T-helper 1 cell (primary cell): ENCODE measurements around the gene GNPTG.

Experiments used
- DNase-seq, 5 donors: peaks; one replicate each; pipeline ENCODE4 v3.0.0-alpha.2; 2012 to 2020
- total RNA-seq, 4 donors: gene quantifications; one replicate each; lab custom pipeline; 2026; lab: John Stamatoyannopoulos, UW

The GNPTG gene
- total RNA-seq = 25.0 to 36.9 (median 28.4) reads per million in 4 donors

DNA sequence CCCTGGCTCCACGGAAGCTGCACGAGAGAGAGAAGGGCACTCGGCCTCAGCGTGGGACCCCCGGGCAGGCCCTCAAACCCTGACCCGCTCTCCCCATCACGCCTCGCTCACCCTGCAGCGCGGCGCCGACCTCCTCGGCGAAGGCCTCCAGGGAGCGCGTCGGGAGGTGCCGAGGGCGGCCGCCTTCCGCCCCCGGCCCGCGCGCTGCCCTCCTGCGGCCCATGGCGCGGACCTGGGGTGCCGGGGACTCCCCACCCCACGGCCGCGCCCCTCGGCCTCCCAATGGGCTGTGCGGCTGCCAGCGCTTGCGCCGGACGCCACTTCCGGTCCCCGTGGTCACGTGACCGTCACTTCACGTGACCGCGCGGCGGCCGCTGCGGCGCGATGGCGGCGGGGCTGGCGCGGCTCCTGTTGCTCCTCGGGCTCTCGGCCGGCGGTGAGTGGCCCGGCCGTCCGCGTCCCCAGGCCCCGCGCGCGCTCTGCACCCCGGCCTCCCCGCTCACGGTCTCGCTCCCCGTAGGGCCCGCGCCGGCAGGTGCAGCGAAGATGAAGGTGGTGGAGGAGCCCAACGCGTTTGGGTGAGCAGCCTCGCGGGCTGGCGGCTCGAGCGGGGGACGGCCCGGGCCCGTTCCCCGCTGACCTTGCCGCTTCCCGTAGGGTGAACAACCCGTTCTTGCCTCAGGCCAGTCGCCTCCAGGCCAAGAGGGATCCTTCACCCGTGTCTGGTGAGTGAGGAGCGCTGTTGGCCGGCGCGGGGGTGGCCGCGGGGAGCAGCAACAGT, at the start of gene GNPTG, which contains the start of gene TSR3:
TSS of gene GNPTG (plus strand) at position 350 of the 781 bp plus-strand sequence. CDS start at position 385, 35 bp downstream.
TSS of gene TSR3 (minus strand) at position 297 of the 781 bp plus-strand sequence. CDS start at position 223, 74 bp downstream.
- DNase-seq = peak; percentile 74 to 89 (median 77)

DNA sequence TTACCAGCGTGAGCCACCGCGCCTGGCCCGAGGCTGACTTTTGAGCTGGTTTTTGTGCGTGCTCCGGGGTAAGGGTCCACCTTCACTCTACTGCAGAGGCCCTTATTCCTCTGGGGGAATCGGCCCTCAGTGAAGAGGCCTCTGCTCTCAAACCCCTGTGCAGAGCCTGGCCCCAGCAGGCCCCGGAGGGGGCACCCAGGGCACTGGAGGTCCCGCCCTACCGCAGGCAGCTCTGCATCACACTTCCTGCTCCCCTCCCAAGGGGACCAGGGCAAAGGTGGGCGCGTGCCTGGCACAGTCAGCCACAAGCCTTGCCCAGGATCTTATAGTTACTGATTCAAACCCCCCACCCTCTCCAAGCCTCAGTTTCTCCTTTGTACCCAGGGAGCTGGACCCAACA, 45.9 kb upstream of the GNPTG start:
- DNase-seq = no peak

DNA sequence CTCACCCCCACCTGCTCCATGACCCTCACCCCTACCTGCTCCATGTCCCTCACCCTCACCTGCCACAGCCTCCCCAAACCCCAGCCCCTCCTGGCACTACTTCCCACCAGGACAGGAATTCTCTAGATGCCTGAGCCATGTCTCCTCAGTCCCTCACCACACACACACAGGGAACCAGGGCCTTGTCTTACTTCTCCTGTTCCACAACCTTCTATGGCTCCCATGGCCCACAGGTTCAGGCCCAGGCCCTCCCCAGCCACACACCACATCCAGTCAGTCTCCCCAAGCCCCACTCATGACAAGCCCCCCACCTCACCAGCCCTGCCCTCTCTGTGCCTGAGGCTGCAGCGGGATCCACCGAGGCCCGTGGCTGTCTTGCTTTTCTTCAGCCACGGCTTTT, 45.4 kb upstream of the GNPTG start:
- DNase-seq = no peak

DNA sequence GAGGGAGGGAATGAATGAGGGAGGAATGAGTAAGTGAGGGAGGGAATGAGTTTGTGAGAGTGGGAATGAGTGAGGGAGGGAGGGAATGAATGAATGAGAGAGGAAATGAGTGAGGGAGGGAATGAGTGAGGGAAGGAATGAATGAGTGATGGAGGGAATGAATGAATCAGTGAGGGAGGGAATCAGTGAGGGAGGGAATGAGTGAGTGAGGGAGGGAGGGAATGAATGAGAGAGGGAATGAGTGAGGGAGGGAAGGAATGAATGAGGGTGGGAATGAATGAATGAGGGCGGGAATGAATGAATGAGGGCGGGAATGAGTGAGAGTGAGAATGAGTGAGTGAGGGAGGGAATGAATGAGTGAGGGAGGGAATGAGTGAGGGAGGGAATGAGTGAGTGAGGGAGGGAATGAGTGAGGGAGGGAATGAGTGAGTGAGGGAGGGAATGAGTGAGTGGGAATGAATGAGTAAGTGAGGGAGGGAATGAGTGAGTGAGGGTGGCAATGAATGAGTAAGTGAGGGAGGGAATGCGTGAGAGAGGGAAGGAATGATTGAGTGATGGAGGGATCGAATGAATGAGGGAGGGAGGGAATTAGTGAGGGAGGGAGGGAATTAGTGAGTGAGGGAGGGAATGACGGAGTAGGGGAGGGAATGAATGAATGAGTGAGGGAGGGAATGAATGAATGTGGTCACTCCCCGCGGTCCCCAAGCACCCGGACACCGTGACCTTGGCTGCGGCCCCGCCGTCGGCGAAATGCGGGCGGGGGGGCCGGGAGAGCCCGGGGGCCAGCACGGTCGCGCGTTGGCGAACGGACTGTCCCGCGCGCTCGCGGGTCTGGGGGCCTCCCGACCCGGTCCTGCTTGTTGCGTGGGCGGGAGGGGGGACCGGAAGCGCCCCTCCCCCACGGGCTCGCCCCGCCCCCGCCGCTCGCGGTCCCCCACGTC, 43.4 kb upstream of the GNPTG start:
- no peak for DNase-seq

DNA sequence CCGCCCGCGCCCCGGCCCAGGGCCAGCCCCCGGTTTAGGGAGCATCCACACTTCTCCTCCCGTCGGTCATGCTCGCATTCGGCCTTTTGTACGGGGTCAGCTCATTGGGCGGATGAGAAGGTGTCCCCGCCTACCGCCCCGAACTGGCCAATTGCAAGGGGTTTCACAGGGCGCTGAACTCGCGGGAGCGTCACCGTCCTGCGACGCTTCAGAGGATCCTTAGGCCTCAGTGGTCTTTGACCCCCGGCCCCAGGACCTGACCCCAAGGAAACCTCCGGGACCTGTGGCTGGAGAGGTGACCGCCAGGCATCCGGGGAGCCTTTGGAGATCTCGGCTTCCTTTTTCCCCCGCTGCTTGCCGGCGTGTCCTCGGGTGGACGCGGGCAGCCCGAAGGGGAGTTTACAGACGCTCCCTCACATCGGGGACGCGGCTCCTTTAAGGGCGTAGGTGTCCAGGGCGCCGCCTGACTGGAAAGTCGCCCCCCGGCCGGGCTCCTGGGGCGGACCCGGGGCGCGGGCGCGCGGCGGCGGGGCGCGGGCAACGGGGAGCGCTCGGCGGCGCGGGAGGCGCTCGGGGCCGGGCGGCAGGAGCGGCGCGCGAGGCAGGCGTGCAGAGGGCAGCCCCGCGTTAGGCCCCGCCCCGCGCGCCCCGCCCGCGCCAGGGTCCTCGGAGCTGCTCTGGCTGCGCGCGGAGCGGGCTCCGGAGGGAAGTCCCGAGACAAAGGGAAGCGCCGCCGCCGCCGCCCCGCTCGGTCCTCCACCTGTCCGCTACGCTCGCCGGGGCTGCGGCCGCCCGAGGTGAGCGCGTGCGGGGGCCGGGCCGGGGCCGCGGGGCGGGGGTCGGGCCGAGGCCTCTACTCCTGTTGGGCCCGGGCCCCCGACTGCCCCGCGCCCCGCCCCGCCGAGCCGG, 42.5 kb upstream of the GNPTG start, which contains the start of gene UBE2I:
TSS of gene UBE2I (plus strand) at position 660 of the 909 bp plus-strand sequence. CDS start 4,395 bp downstream, outside the sequence.
- peak; percentile 90 to 97 (median 93) for DNase-seq

DNA sequence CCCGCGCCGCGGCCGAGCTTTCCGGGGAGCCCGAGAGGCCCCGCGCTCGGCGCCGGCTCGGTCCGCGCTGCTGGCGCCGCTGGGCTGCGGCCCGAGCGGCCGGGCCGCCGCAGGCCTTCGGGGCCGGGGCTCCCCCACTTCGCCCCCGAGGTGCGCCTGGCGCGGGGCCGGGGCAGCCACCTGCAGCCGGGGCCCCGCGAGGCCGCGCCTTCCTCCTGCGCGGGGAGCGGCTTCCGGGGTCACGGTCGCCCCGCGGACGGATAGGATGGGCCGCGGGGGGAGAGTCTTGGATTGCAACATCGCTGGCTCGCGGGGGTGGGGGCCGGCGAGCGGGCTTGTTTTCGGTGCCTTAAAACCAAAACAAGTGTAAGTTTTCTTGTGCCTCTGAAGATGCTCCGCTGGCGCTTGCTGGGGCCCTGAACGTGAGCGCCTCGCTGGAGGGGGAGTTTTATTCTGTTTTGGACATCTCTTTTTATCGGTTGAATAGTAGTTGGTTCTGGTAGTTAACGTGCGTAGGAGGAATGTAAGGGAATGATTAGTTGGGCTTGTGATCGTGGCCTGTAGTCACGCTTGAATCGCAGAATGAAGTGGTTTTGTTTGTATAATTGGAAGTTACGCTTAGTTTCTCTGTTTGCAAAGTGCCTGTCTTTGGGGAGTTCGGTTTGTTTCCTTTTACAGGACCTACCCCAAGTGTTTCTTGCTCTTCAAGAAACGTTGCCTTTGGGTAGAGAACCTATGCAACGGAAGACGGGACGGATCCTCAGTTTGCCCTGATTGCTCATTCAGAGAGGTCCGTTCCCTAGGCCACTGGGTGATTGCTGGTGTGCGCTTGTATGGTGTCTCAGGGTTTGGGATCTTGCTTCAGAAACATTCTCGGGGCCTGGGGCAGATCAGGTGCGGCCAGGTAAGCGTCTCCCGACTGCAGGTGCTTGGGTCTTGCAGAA, 41.6 kb upstream of the GNPTG start:
- DNase-seq = peak; percentile 41 to 62 (median 50)

DNA sequence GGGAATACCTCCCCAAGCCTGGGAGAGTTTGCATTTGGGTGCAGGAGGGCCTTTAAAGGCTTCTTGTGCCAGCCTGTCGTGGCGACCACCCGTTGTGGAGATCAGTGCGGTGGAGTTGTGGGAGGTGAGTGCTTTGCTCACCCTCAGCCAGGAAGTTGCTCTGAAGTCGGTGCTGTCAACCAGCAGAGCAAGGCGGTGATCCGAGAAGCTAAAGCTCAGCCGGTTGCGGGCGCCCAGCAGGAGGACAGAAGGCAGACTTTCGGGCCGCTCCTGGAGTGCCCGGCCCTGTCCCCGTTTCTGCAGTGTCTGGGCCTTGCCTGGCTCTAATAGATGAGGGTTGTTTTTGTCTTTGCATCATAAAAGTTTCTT, 40.9 kb upstream of the GNPTG start:
- peak in 2 of 5 donors; percentile 22 to 37 for DNase-seq

DNA sequence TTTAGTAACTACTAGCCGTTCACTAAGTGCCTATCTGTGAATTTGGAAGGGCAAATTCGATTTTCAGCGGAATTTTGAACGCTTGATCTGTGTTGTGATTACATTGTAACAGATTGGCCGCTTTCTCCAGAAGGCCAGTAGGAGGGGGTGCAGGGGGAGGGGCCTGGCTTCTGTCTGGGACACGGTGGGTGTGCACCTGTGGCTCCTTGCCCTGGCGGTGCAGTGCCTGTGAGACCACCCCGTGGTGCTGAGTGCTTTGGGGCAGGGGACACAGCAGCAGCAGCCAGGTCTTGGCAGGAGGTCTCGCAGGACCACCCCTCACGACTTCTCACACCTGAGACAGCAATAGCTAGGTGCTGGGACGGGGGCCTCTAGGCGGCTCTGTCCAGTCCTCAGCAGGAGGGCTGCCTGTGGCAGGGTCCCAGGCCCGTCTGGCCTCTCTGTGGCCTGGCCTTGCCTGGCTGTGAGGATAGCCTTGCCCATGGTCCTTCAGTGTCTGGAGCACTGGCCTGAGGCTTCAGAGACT, 40.5 kb upstream of the GNPTG start:
- no peak for DNase-seq

DNA sequence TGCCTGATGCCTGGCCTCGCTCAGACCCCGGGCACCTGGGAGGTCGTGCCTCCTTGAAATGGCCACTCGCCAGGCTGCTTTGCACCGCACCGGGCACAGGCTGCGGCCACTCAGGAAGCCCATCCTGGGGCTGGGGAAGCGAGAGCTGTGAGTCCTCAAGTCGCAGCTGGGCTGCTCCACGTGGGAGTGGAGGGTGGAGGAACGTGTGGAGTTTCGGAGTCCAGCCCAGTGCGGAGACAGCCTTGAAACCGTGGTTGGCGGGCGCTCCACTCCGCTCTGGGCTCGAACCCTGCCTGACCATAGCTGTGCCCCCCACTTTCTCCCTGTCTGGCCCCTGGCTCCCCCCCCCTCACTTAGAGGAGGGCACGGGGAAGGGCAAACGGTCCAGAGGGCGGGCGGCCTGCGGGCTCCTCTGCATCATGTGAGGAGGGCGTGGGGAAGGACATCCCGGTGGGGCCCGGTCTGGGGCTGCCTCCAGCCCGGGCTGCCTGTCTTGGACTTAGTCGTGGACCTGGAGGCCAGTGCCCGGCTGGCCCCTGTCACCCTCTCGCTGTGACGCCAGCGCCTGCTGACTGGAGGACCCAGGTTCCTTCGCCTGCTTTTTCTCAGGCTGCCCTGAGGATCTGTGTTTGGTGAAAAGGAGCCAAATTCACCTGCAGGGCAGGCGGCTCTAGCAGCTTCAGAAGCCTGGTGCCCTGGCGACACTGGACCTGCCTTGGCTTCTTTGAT, 39.8 kb upstream of the GNPTG start:
- no peak for DNase-seq

DNA sequence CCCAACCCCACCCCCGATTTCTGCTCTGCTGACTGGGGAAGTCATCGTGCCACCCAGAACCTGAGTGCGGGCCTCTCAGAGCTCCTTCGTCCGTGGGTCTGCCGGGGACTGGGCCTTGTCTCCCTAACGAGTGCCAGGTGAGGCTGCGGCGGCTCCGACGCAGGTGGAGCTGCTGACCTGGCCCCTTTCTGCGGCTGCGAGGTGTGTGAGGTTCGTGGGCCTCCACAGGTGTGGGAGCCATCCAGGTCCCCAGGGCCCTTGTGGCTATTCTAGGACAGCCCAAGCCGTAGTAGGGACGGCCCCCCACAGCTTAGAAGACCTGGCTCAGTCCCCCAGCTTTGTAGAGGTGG, 39.3 kb upstream of the GNPTG start:
- no peak for DNase-seq

DNA sequence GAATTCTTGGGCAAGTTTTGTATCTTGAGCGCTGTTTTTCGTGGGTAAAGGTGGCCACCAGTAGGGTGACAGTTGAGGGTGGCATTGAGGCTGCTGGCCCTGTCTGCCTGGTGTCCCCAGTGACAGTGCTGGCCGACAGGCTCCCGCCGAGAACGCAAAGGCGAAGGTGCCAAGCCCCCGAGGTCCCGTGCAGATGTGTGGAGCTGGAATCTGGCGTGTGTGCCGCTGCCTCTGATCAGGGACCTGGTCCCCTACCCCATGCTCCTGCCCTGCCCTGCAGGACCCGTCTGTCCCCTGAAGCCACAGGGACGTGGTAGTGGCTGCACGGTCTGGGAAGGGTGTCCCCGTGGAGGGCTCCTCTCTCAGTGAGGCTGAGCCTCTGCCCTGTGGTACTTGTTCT, 38.8 kb upstream of the GNPTG start:
- no peak for DNase-seq

DNA sequence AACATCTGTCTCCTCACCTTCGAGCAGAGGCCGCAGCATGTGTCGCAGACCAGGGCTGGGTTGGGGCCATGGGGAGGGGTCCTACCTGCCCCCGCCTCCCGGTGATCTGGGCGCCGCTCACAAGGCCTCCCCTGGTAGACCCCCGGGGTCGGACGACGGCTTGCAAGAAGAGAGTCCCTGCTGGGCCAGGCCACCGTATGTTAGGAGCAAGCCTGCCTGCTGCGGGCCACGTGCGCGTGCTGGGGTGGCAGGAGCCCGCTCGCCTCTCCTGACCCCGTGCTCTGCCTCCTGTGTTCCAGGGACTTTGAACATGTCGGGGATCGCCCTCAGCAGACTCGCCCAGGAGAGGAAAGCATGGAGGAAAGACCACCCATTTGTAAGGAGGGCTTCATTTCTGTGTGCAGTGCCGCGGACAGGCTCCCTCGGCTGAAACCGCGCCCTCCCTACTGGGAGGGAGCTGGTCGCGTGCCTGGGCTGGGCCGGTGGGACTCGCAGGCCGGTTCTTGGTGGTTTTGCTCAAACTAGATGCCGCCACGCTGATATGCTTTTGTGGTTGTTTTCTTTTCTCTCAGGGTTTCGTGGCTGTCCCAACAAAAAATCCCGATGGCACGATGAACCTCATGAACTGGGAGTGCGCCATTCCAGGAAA, 37.9 kb upstream of the GNPTG start:
- DNase-seq = no peak

DNA sequence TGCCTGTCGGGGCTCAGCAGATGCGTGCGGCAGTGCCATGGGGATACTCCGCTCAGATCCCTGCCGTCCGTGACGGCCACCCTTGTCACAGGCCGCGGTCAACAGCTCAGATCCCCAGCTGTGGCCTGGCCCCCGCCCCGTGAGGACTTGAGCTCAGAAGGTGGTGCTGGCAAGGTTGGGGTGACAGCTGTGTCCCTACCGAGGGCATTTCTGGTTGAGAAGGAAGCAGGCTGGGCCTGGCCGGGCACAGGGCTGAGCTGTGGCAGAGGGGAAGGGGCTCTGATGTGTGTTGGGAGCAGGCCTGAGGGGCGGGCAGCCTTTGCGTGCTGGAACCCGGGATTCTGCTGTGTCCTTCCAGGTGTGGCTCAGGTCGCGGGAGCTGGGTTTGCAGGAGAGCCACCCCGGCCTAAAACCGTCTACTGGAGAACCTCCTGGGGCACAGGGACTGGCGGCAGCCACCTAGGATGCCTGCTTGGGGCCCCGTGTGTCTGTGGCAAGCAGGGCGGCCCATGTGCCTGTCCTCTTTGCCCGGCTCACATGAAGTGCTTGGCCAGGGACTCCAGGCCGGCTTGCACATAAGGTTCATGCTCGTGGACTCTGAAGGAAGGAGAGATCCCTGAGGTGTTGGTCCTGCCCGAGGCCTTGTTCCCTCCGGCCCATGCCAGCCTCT, 37.2 kb upstream of the GNPTG start:
- no peak for DNase-seq

DNA sequence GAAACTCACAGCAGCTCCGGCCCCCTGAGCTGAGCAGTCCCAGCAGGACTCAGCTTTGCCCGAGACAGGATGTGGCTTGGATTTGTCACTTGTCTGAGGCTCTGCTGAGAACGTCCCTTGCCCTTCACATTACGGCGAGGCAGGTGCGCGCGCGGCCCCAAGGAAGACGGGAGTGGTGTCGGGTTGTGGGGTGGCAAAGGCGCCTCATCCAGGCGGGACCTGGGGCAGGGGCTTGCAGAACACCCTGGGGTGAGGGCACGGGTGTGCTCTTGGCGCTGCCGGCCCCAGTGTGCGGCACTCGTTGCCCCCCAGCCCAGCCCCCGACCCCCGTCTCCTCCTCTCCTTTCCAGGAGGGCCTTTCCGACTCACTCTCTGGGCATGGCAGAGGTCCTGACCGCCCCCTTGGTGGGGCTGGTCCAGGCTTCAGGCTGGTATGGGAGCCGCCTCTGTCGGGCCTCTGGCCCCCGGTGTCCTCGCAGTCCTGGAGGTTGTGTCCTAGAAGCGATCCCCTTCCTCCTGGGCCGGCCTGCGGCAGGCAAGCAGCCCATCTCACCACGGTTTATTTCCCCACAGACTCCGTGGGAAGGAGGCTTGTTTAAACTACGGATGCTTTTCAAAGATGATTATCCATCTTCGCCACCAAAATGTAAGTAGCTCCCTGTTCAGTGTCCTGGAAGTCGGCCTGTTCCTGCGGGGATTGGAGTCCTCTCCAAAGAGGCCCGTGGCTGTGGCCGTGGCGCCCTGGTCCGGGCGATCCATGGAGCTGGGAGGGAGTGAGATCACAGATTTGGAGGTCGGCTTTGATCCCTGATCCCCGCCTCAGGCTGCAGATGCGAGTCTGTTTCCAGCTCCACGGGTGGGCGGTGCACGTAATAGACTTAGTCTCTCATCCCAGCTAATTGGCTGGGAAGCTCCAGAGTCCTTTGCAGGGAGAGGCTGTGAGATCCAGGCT, 36.4 kb upstream of the GNPTG start:
- peak in 1 of 5 donors; percentile 12 for DNase-seq

DNA sequence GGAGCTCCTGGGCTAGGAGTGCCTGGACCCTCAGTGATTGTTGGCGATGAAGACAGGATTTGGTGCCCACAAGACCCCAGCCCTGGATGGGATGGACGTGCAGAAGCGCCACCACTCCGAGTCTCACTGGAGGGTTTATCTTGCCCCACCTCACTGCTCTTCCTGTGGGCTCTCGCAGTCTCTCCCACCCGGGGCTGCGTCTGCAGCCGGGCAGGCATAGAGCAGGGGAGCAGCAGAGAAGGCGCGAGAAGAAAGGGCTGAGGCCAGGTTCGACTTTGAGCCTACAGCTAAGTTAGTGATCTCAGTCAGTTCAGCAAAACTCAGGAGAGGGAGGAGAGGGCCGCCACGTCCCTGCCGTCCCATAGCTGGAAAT, 35.7 kb upstream of the GNPTG start:
- DNase-seq = no peak

DNA sequence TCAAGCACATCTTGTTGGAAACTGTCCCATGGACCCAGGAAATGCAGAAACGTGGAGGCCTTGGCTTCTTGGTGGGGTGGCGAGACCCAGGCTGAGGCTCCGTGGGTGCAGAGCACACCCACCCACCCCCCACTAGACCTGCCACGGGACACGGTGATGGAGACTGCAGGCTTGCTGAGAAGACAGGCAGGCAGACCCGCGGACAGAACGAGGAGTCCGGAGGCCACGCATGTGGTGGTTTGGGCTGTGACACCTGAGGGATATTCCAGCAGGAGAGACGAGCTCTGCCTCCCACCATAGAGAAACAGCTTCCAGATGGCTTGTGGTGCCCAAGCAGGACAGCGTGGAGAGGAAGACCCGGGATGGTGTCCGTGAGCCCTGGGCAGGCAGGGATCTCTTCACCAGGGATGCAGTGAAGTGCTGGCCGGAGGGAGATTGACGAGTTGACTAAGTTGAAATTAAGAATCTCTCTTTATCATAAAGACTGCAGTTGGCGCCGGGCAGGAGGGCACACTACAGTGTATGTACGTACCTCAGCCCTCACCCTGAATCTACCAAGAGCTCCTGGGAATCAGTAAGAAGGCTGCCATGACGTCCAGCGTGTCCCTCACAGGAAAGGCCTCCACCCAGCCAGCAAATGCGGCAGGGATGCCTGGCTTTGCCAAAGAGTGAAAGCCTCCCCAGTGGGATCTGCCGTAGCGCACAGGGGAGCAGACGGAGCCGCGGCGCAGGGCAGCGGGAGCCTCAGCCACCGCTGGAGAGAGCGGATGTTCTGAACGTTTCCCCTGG, 34.1 kb upstream of the GNPTG start:
- no peak for DNase-seq

DNA sequence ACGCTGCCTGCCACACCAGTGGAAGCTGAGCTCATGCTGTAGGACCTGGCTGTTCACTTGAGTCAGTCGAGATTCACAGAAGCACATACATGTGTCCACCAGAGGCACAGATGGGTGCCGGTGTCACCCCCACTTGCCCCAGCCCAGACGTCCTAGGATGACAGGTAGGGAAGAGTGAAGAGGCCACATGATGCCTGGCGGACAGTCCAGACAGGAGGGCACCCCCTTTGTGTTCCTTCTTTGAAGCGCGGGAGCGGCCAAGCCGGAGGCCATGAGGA, 33.5 kb upstream of the GNPTG start:
- DNase-seq = no peak
